GM12878 (cell line): ENCODE data around the gene MXD1. TPM values are rescaled to one million over a fixed set of nuclear protein-coding genes. Genes with fewer than 3 reads are reported as not detected.

Experiments
- ATAC-seq: fragments of 200-7000 bp; cut with Tn5 transposase; 3 replicates; pipeline ENCODE4 v1.9.1; 2020; ENCODE audit warnings: mild to moderate bottlenecking, moderate library complexity
- BruUV-seq: library from RNA; stranded (reverse); fragments of 400-500 nt; replicated peaks from 2 replicates; lab custom pipeline; 2021; lab: Mats Ljungman, UMichigan
- CTCF ChIA-PET: fragments of 300-600 bp; sonication (Branson Sonifier 250); formaldehyde crosslinking; extraction: SDS; loops from one replicate; lab custom pipeline; 2021; ENCODE audit warnings: inconsistent platforms; lab: Yijun Ruan, JAX
- POLR2A ChIA-PET: fragments of 350-600 bp; formaldehyde crosslinking; extraction: SDS; loops from one replicate; lab custom pipeline; 2021; ENCODE audit warnings: inconsistent platforms; lab: Charles Lee
- RAD21 ChIA-PET: fragments of 300-600 bp; sonication (Branson Sonifier 250); formaldehyde crosslinking; loops from one replicate; lab custom pipeline; 2023; ENCODE audit warnings: antibody characterized with exemption; ENCODE audit not compliant: unreplicated experiment; lab: Charles Lee
- SMC1A ChIA-PET: fragments of 300-600 bp; sonication (Branson Sonifier 250); formaldehyde crosslinking; loops from one replicate; lab custom pipeline; 2023; ENCODE audit not compliant: unreplicated experiment, uncharacterized antibody; lab: Charles Lee
- DNase-seq: peaks from one replicate; pipeline ENCODE4 v3.0.0-alpha.2; 2011; ENCODE audit warnings: low read depth, low spot score
- FAIRE-seq: peaks from 3 replicates; lab custom pipeline; 2011; peaks lifted over from hg19 to GRCh38; lab: Jason Lieb, UNC
- H2AFZ ChIP-seq: 2 replicates; pipeline ENCODE4 v1.6.0; 2011; ENCODE audit warnings: low read depth, low read length, control low read depth; ENCODE audit not compliant: control insufficient read depth
- H3K27ac ChIP-seq: 2 replicates; pipeline ENCODE4 v1.5.1; 2011; ENCODE audit warnings: control low read depth; ENCODE audit not compliant: control insufficient read depth, insufficient read depth
- H3K27me3 ChIP-seq, 2 experiments: replicated peaks in 1 of 2; 2 replicates each; pipeline versions ENCODE4 v1.6.0 to v1.6.1; 2011; ENCODE audit warnings: low read length in 1 of 2; ENCODE audit not compliant: control insufficient read depth in 2 of 2, insufficient read depth in 2 of 2
- H3K36me3 ChIP-seq, 2 experiments: 2 replicates each; pipeline ENCODE4 v1.5.1; 2011; ENCODE audit warnings: low read length in 1 of 2; ENCODE audit not compliant: control insufficient read depth in 2 of 2, insufficient read depth in 2 of 2
- H3K4me1 ChIP-seq: 2 replicates; pipeline ENCODE4 v1.6.1; 2011; ENCODE audit warnings: mild to moderate bottlenecking, low read length, moderate library complexity, mixed read lengths; ENCODE audit not compliant: control insufficient read depth, insufficient read depth
- H3K4me2 ChIP-seq: 2 replicates; pipeline ENCODE4 v1.6.0; 2011; ENCODE audit warnings: control low read depth; ENCODE audit not compliant: control insufficient read depth, insufficient read depth
- H3K4me3 ChIP-seq: fragments of 200-600 bp; sonication (generic); 2 replicates; pipeline ENCODE4 v1.5.1; 2016
- H3K79me2 ChIP-seq: 2 replicates; pipeline ENCODE4 v1.6.0; 2011; ENCODE audit warnings: low read length; ENCODE audit not compliant: control insufficient read depth, insufficient read depth
- H3K9ac ChIP-seq: 2 replicates; pipeline ENCODE4 v1.8.0; 2011; ENCODE audit warnings: low read length, control low read depth, mixed read lengths; ENCODE audit not compliant: control insufficient read depth, insufficient read depth
- H3K9me3 ChIP-seq: replicated peaks from 3 replicates; pipeline ENCODE4 v1.5.1; 2011; ENCODE audit warnings: mild to moderate bottlenecking, low read length; ENCODE audit not compliant: control insufficient read depth, insufficient read depth
- H4K20me1 ChIP-seq: 2 replicates; pipeline ENCODE4 v1.6.0; 2011; ENCODE audit not compliant: control insufficient read depth, insufficient read depth
- CBX3 ChIP-seq: fragments of 200-600 bp; sonication (generic); IDR thresholded peaks from 2 replicates; pipeline ENCODE4 v1.6.1; 2016; ENCODE audit warnings: low read depth, borderline replicate concordance
- CEBPB ChIP-seq, 2 experiments: fragments of 150-350 bp in 1 of 2; IDR thresholded peaks; 2 replicates each; pipeline ENCODE4 v1.6.1; 2012 to 2014; ENCODE audit warnings: low read depth in 2 of 2, low read length in 2 of 2, borderline replicate concordance in 1 of 2, inconsistent platforms in 1 of 2
- CREM ChIP-seq: IDR thresholded peaks from 2 replicates; pipeline ENCODE4 v1.6.1; 2014; ENCODE audit warnings: antibody characterized with exemption, low read depth
- FOS ChIP-seq: IDR thresholded peaks from 3 replicates; pipeline ENCODE4 v1.6.1; 2011; ENCODE audit warnings: borderline replicate concordance; ENCODE audit not compliant: insufficient read length; ENCODE audit errors: extremely low read depth
- HDAC6 ChIP-seq: fragments of 200-600 bp; sonication (generic); IDR thresholded peaks from one replicate; pipeline ENCODE4 v1.8.0; 2017; ENCODE audit warnings: antibody characterized with exemption; ENCODE audit not compliant: unreplicated experiment
- KLF5 ChIP-seq: fragments of 450-650 bp; IDR thresholded peaks from 2 replicates; pipeline ENCODE4 v1.6.1; 2014; ENCODE audit warnings: mild to moderate bottlenecking; ENCODE audit not compliant: partially characterized antibody
- MTA3 ChIP-seq: IDR thresholded peaks from 2 replicates; pipeline ENCODE4 v1.6.1; 2012; ENCODE audit warnings: low read length, inconsistent platforms, borderline replicate concordance
- PAX5 ChIP-seq: IDR thresholded peaks from 2 replicates; pipeline ENCODE4 v1.6.1; 2011; ENCODE audit warnings: low read depth, low read length, borderline replicate concordance
- RELA ChIP-seq: fragments of 450-650 bp; IDR thresholded peaks from 2 replicates; pipeline ENCODE4 v1.8.0; 2014; ENCODE audit warnings: borderline replicate concordance; ENCODE audit not compliant: partially characterized antibody
- REST ChIP-seq: IDR thresholded peaks from 2 replicates; pipeline ENCODE4 v1.6.1; 2012; ENCODE audit warnings: mild to moderate bottlenecking, low read depth, low read length
- SIN3A ChIP-seq: IDR thresholded peaks from 2 replicates; pipeline ENCODE4 v1.6.1; 2012; ENCODE audit warnings: low read depth, low read length, improper control_type of control experiment
- STAT3 ChIP-seq: IDR thresholded peaks from 2 replicates; pipeline ENCODE4 v1.6.1; 2011; ENCODE audit warnings: low read depth, low read length, improper control_type of control experiment
- TCF3 ChIP-seq: IDR thresholded peaks from 2 replicates; pipeline ENCODE4 v1.6.1; 2012; ENCODE audit warnings: low read depth, mild to moderate bottlenecking, low read length, borderline replicate concordance; ENCODE audit not compliant: insufficient read depth
- ZBTB33 ChIP-seq: fragments of 450-650 bp; IDR thresholded peaks from 2 replicates; pipeline ENCODE4 v1.6.1; 2017; ENCODE audit warnings: mild to moderate bottlenecking
- ZNF24 ChIP-seq: fragments of 450-650 bp; IDR thresholded peaks from 2 replicates; pipeline ENCODE4 v1.6.1; 2017; ENCODE audit warnings: antibody characterized with exemption, mild to moderate bottlenecking
- ZZZ3 ChIP-seq: IDR thresholded peaks from 2 replicates; pipeline ENCODE4 v1.6.1; 2011; ENCODE audit warnings: low read depth; ENCODE audit not compliant: control insufficient read depth, insufficient read length
- WGBS: methylation state at CpG from one replicate; pipeline ENCODE4 v1.1.6; 2016; ENCODE audit warnings: low lambda C conversion rate; ENCODE audit not compliant: insufficient replicate concordance, insufficient coverage; ENCODE audit errors: missing lambda C conversion rate; 5-methylcytosine and 5-hydroxymethylcytosine counted together
- in situ Hi-C: fragments of 300-500 bp; cut with MboI; formaldehyde crosslinking; loops from 9 replicates; pipeline ENCODE4 v1.14.3; 2018; ENCODE audit warnings: mixed read lengths
- intact Hi-C: fragments of 100-400 bp; cut with micrococcal nuclease; formaldehyde crosslinking; loops from one replicate; pipeline ENCODE4 v1.14.2; 2022; ENCODE audit not compliant: unreplicated experiment
- polyA plus RNA-seq, 11 experiments: library from polyadenylated mRNA; depleted of rRNA in 4 of 11; unstranded in 6 of 11; stranded (reverse) in 5 of 11; fragments of >200 nt; fragmentation: Nextera tagmentation in 4 of 11; fragmentation: Illumina TruSeq in 1 of 11; extraction: Ambion mirVana in 4 of 11; extraction: Trizol in 1 of 11; gene quantifications; 1 replicate in 1 of 11; 2 replicates in 10 of 11; pipeline versions ENCODE4 v1.2.1 to v1.2.3, GENCODE V29; 2011 to 2016; ENCODE audit warnings: inconsistent platforms in 2 of 11, missing spikeins in 2 of 11, low read depth in 1 of 11
- total RNA-seq, 4 experiments: library from RNA; depleted of rRNA in 3 of 4; stranded (reverse); fragments of >200 nt in 3 of 4; fragmentation: Illumina TruSeq in 1 of 4; extraction: Trizol in 1 of 4; gene quantifications; 2 replicates each; pipeline versions ENCODE4 v1.2.1 to v1.2.3, GENCODE V29; 2013 to 2021

The MXD1 gene
- total and polyA plus RNA-seq, 10 of the 15 experiments (the other 5 are each of a cell fraction or from before 2014, with no cell fraction given) = 2.2 to 10.2 (median 3.3) TPM

DNA sequence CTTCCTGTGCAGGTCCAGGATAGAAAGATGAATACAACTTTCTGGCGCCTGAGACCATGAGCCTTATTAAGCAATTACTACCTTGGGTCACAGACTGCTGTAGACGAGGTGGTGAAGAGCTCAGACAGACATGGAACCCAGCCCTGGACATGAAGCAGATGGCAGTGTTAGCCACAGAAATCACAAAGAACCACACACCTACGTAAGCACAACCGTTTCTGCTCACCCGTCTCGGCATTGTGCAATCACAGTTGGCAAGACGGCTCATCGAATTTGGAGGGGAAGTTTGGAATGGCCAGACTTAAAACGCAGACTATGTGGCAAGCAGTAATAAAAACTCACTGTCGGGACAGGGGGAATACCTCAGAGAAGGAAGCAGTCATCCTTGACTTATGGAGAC is 70.8 kb downstream of the MXD1 start:
- SMC1A ChIA-PET = no interaction called here
- Histone ChIP-seq H2AFZ (no peak overlapping the region), H3K27ac (no peak overlapping the region), H3K4me2 (no peak overlapping the region), H3K9me3 (no peaks in the 10 kb centered on the region), H4K20me1 (no peaks in the 10 kb centered on the region), H3K9ac (no peak overlapping the region), H3K27me3 (no peaks in the 10 kb centered on the region), H3K36me3 (no peaks in the 10 kb centered on the region), H3K4me1 (no peaks in the 10 kb centered on the region), H3K79me2 (no peaks in the 10 kb centered on the region), H3K4me3 (no peak overlapping the region)
- in situ Hi-C loops = no loop called here
- POLR2A ChIA-PET = no interaction called here
- RAD21 ChIA-PET = no interaction called here
- DNase-seq = no peak
- no peak for FAIRE-seq
- 86% methylated on average over 10 of the region's 10 CpGs for WGBS
- TF ChIP-seq CEBPB (IDR thresholded peaks at IDR 0.05; ENCODE audit: borderline replicate concordance in 1 of 2, low read depth in 2 of 2, low read length in 2 of 2) (no peak), MTA3 (no peak), KLF5 (no peak), REST (no peak), ZNF24 (no peak), RELA (no peak), PAX5 (no peak), HDAC6 (no peak), ZBTB33 (no peak), CBX3 (no peak), FOS (no peak), SIN3A (no peak), ZZZ3 (no peak), STAT3 (no peak), CREM (no peak), TCF3 (no peak)
- no TSS peak for BruUV-seq
- intact Hi-C loops = no loop called here
- no peak for ATAC-seq
- CTCF ChIA-PET = no interaction called here
